Measurements from ENCODE around the gene RUBCNL.

DNA sequence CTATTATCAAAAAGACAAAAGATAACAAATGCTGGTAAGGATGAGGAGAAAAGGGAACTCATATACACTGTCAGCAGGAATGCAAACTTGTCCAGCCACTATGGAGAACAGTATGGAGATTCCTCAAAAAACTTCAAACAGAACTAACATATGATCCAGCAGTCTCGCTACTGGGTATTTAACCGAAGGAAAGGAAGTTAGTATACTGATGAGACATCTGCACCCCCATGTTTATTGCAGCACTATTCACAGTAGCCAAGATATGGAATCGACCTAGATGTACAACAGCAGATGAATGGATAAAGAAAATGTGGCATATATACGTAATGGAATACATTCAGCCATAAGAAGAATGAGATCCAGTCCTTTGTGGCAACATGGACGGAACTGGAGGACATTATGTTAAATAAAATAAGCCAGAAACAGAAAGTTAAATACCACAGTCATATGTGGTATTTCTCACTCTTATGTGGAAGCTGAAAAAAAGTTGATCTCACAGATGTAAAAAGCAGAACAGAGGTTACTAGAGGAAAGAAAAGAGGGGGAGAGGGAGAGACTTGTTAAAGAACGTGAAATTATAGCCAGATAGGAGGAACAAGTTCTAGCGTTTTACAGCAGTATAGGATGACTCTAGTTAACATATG lies 83.2 kb downstream of the RUBCNL start:
- TF ChIP-seq, protein P1, sequence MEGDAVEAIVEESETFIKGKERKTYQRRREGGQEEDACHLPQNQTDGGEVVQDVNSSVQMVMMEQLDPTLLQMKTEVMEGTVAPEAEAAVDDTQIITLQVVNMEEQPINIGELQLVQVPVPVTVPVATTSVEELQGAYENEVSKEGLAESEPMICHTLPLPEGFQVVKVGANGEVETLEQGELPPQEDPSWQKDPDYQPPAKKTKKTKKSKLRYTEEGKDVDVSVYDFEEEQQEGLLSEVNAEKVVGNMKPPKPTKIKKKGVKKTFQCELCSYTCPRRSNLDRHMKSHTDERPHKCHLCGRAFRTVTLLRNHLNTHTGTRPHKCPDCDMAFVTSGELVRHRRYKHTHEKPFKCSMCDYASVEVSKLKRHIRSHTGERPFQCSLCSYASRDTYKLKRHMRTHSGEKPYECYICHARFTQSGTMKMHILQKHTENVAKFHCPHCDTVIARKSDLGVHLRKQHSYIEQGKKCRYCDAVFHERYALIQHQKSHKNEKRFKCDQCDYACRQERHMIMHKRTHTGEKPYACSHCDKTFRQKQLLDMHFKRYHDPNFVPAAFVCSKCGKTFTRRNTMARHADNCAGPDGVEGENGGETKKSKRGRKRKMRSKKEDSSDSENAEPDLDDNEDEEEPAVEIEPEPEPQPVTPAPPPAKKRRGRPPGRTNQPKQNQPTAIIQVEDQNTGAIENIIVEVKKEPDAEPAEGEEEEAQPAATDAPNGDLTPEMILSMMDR (IDR thresholded peaks at IDR 0.05): no peak
- no peak for TF ChIP-seq POLR2A (IDR thresholded peaks at IDR 0.05)

Data from lower leg skin (tissue), 3 donors.